Raji (cell line): ENCODE measurements around the gene PPIA.

Source experiments
- POLR2A ChIP-seq: IDR thresholded peaks from 2 replicates; pipeline ENCODE4 v1.6.1; 2011; ENCODE audit warnings: low read depth, low read length, control low read depth; ENCODE audit not compliant: insufficient read depth

The PPIA gene

GRCh38 chr7:44796034-44796503, 412 bp upstream of the PPIA start:
- TF ChIP-seq POLR2A: peak; percentile 73

- peak; percentile 52 for TF ChIP-seq POLR2A
These were observed 1.1 kb downstream of the PPIA start for GRCh38 chr7:44797329-44798258.

GRCh38 chr7:44798649-44799305, 2.3 kb downstream of the PPIA start:
- TF ChIP-seq POLR2A: no peak

- no peak for TF ChIP-seq POLR2A
These were observed 3.5 kb downstream of the PPIA start for GRCh38 chr7:44799939-44800338.

- no peak for TF ChIP-seq POLR2A
These were observed 5.4 kb downstream of the PPIA start for GRCh38 chr7:44801890-44802289.

GRCh38 chr7:44802418-44803025, 6.0 kb downstream of the PPIA start:
- no peak for TF ChIP-seq POLR2A

GRCh38 chr7:44805950-44806349, 9.5 kb downstream of the PPIA start:
- no peak for TF ChIP-seq POLR2A

GRCh38 chr7:44808914-44809393, 12.5 kb downstream of the PPIA start:
- no peak for TF ChIP-seq POLR2A

- TF ChIP-seq POLR2A: no peak
These were observed 14.6 kb downstream of the PPIA start for GRCh38 chr7:44811093-44811492.

- TF ChIP-seq POLR2A: no peak
These were observed 15.1 kb downstream of the PPIA start for GRCh38 chr7:44811571-44811970.

- TF ChIP-seq POLR2A: no peak
These were observed 18.4 kb downstream of the PPIA start for GRCh38 chr7:44814919-44815318.

GRCh38 chr7:44819292-44819691, 22.8 kb downstream of the PPIA start:
- no peak for TF ChIP-seq POLR2A

GRCh38 chr7:44823255-44823781, 26.8 kb downstream of the PPIA start:
- TF ChIP-seq POLR2A: no peak

- TF ChIP-seq POLR2A: no peak
These were observed 28.5 kb downstream of the PPIA start for GRCh38 chr7:44824894-44825526.

GRCh38 chr7:44827567-44827966, 31.1 kb downstream of the PPIA start:
- no peak for TF ChIP-seq POLR2A
